GM12878 (cell line): ENCODE data around the gene EMILIN3. TPM values are rescaled to one million over a fixed set of nuclear protein-coding genes. Genes with fewer than 3 reads are reported as not detected.
A peak's percentile ranks its signal among the peaks of the same experiment; 100 is the strongest.

ENCODE experiments used
- ATAC-seq: fragments of 200-7000 bp; cut with Tn5 transposase; 3 replicates; pipeline ENCODE4 v1.9.1; 2020; ENCODE audit warnings: mild to moderate bottlenecking, moderate library complexity
- BruUV-seq: library from RNA; stranded (reverse); fragments of 400-500 nt; replicated peaks from 2 replicates; lab custom pipeline; 2021; lab: Mats Ljungman, UMichigan
- CTCF ChIA-PET: fragments of 300-600 bp; sonication (Branson Sonifier 250); formaldehyde crosslinking; extraction: SDS; loops from one replicate; lab custom pipeline; 2021; ENCODE audit warnings: inconsistent platforms; lab: Yijun Ruan, JAX
- POLR2A ChIA-PET: fragments of 350-600 bp; formaldehyde crosslinking; extraction: SDS; loops from one replicate; lab custom pipeline; 2021; ENCODE audit warnings: inconsistent platforms; lab: Charles Lee
- RAD21 ChIA-PET: fragments of 300-600 bp; sonication (Branson Sonifier 250); formaldehyde crosslinking; loops from one replicate; lab custom pipeline; 2023; ENCODE audit warnings: antibody characterized with exemption; ENCODE audit not compliant: unreplicated experiment; lab: Charles Lee
- SMC1A ChIA-PET: fragments of 300-600 bp; sonication (Branson Sonifier 250); formaldehyde crosslinking; loops from one replicate; lab custom pipeline; 2023; ENCODE audit not compliant: unreplicated experiment, uncharacterized antibody; lab: Charles Lee
- DNase-seq: peaks from one replicate; pipeline ENCODE4 v3.0.0-alpha.2; 2011; ENCODE audit warnings: low read depth, low spot score
- FAIRE-seq: peaks from 3 replicates; lab custom pipeline; 2011; peaks lifted over from hg19 to GRCh38; lab: Jason Lieb, UNC
- H2AFZ ChIP-seq: 2 replicates; pipeline ENCODE4 v1.6.0; 2011; ENCODE audit warnings: low read depth, low read length, control low read depth; ENCODE audit not compliant: control insufficient read depth
- H3K27ac ChIP-seq: 2 replicates; pipeline ENCODE4 v1.5.1; 2011; ENCODE audit warnings: control low read depth; ENCODE audit not compliant: control insufficient read depth, insufficient read depth
- H3K27me3 ChIP-seq, 2 experiments: replicated peaks in 1 of 2; 2 replicates each; pipeline versions ENCODE4 v1.6.0 to v1.6.1; 2011; ENCODE audit warnings: low read length in 1 of 2; ENCODE audit not compliant: control insufficient read depth in 2 of 2, insufficient read depth in 2 of 2
- H3K36me3 ChIP-seq, 2 experiments: 2 replicates each; pipeline ENCODE4 v1.5.1; 2011; ENCODE audit warnings: low read length in 1 of 2; ENCODE audit not compliant: control insufficient read depth in 2 of 2, insufficient read depth in 2 of 2
- H3K4me1 ChIP-seq: 2 replicates; pipeline ENCODE4 v1.6.1; 2011; ENCODE audit warnings: mild to moderate bottlenecking, low read length, moderate library complexity, mixed read lengths; ENCODE audit not compliant: control insufficient read depth, insufficient read depth
- H3K4me2 ChIP-seq: 2 replicates; pipeline ENCODE4 v1.6.0; 2011; ENCODE audit warnings: control low read depth; ENCODE audit not compliant: control insufficient read depth, insufficient read depth
- H3K4me3 ChIP-seq: fragments of 200-600 bp; sonication (generic); 2 replicates; pipeline ENCODE4 v1.5.1; 2016
- H3K79me2 ChIP-seq: 2 replicates; pipeline ENCODE4 v1.6.0; 2011; ENCODE audit warnings: low read length; ENCODE audit not compliant: control insufficient read depth, insufficient read depth
- H3K9ac ChIP-seq: 2 replicates; pipeline ENCODE4 v1.8.0; 2011; ENCODE audit warnings: low read length, control low read depth, mixed read lengths; ENCODE audit not compliant: control insufficient read depth, insufficient read depth
- H3K9me3 ChIP-seq: replicated peaks from 3 replicates; pipeline ENCODE4 v1.5.1; 2011; ENCODE audit warnings: mild to moderate bottlenecking, low read length; ENCODE audit not compliant: control insufficient read depth, insufficient read depth
- H4K20me1 ChIP-seq: 2 replicates; pipeline ENCODE4 v1.6.0; 2011; ENCODE audit not compliant: control insufficient read depth, insufficient read depth
- IKZF1 ChIP-seq: fragments of 450-650 bp; conservative IDR thresholded peaks from 2 replicates; pipeline ENCODE4 v1.6.1; 2017; ENCODE audit warnings: antibody characterized with exemption, mild to moderate bottlenecking
- MTA2 ChIP-seq: fragments of 450-650 bp; IDR thresholded peaks from 2 replicates; pipeline ENCODE4 v1.6.1; 2016; ENCODE audit warnings: low read depth, mild to moderate bottlenecking, moderate library complexity
- MYC ChIP-seq: IDR thresholded peaks from 2 replicates; pipeline ENCODE4 v1.6.1; 2011; ENCODE audit warnings: mild to moderate bottlenecking, low read length, moderate library complexity, inconsistent platforms; ENCODE audit not compliant: insufficient read depth, insufficient replicate concordance, insufficient read length, severe bottlenecking
- RELB ChIP-seq: fragments of 450-650 bp; IDR thresholded peaks from 2 replicates; pipeline ENCODE4 v1.6.1; 2017; ENCODE audit warnings: low read depth, mild to moderate bottlenecking, moderate library complexity
- SKIL ChIP-seq: fragments of 450-650 bp; IDR thresholded peaks from 2 replicates; pipeline ENCODE4 v1.6.1; 2017; ENCODE audit warnings: mild to moderate bottlenecking, low read depth, inconsistent platforms; ENCODE audit not compliant: poor library complexity, severe bottlenecking
- SPI1 ChIP-seq: IDR thresholded peaks from 2 replicates; pipeline ENCODE4 v1.6.1; 2011; ENCODE audit warnings: low read depth, mild to moderate bottlenecking, low read length, moderate library complexity, borderline replicate concordance; ENCODE audit not compliant: insufficient read depth
- YY1 ChIP-seq: IDR thresholded peaks from 2 replicates; pipeline ENCODE4 v1.6.1; 2011; ENCODE audit warnings: low read depth, mild to moderate bottlenecking, low read length
- ZBTB33 ChIP-seq: fragments of 450-650 bp; IDR thresholded peaks from 2 replicates; pipeline ENCODE4 v1.6.1; 2017; ENCODE audit warnings: mild to moderate bottlenecking
- ZZZ3 ChIP-seq: IDR thresholded peaks from 2 replicates; pipeline ENCODE4 v1.6.1; 2011; ENCODE audit warnings: low read depth; ENCODE audit not compliant: control insufficient read depth, insufficient read length
- WGBS: methylation state at CpG from one replicate; pipeline ENCODE4 v1.1.6; 2016; ENCODE audit warnings: low lambda C conversion rate; ENCODE audit not compliant: insufficient replicate concordance, insufficient coverage; ENCODE audit errors: missing lambda C conversion rate; 5-methylcytosine and 5-hydroxymethylcytosine counted together
- in situ Hi-C: fragments of 300-500 bp; cut with MboI; formaldehyde crosslinking; loops from 9 replicates; pipeline ENCODE4 v1.14.3; 2018; ENCODE audit warnings: mixed read lengths
- intact Hi-C: fragments of 100-400 bp; cut with micrococcal nuclease; formaldehyde crosslinking; loops from one replicate; pipeline ENCODE4 v1.14.2; 2022; ENCODE audit not compliant: unreplicated experiment
- polyA plus RNA-seq, 11 experiments: library from polyadenylated mRNA; depleted of rRNA in 4 of 11; unstranded in 6 of 11; stranded (reverse) in 5 of 11; fragments of >200 nt; fragmentation: Nextera tagmentation in 4 of 11; fragmentation: Illumina TruSeq in 1 of 11; extraction: Ambion mirVana in 4 of 11; extraction: Trizol in 1 of 11; gene quantifications; 1 replicate in 1 of 11; 2 replicates in 10 of 11; pipeline versions ENCODE4 v1.2.1 to v1.2.3, GENCODE V29; 2011 to 2016; ENCODE audit warnings: inconsistent platforms in 2 of 11, missing spikeins in 2 of 11, low read depth in 1 of 11
- total RNA-seq, 4 experiments: library from RNA; depleted of rRNA in 3 of 4; stranded (reverse); fragments of >200 nt in 3 of 4; fragmentation: Illumina TruSeq in 1 of 4; extraction: Trizol in 1 of 4; gene quantifications; 2 replicates each; pipeline versions ENCODE4 v1.2.1 to v1.2.3, GENCODE V29; 2013 to 2021

The EMILIN3 gene
- total and polyA plus RNA-seq, 10 of the 15 experiments (the other 5 are each of a cell fraction or from before 2014, with no cell fraction given): not detected

GRCh38 chr20:41318271-41318649 is 48.4 kb downstream of the EMILIN3 start:
- Histone ChIP-seq H2AFZ (peak overlapping the region; percentile 80), H3K79me2 (peaks cover 8% of the 10 kb centered on the region), H3K27ac (no peak overlapping the region), H3K36me3 (no peaks in the 10 kb centered on the region), H3K9me3 (no peaks in the 10 kb centered on the region), H3K4me3 (peak overlapping the region; percentile 84), H3K9ac (no peak overlapping the region), H3K4me1 (peaks cover 3% of the 10 kb centered on the region; the same call in 1 of the 2 replicates), H3K4me2 (peak overlapping the region; percentile 48), H3K27me3 (no peaks in the 10 kb centered on the region), H4K20me1 (no peaks in the 10 kb centered on the region)
- in situ Hi-C loops (no loop called here), intact Hi-C loops (loop anchor here (5.0 to 10.0 kb wide), 2 partner anchors 181 to 333 kb away; partner anchors contain the start of gene PLCG1)
- no peak for TF ChIP-seq MYC
- no peak for TF ChIP-seq RELB
- no peak for TF ChIP-seq IKZF1
- TF ChIP-seq SKIL: no peak
- TF ChIP-seq YY1: no peak
- no peak for TF ChIP-seq SPI1
- no peak for TF ChIP-seq MTA2
- no peak for TF ChIP-seq ZBTB33
- no peak for TF ChIP-seq ZZZ3
- SMC1A ChIA-PET: interaction anchor here (1.3 to 1.5 kb wide), 2 partner anchors 13 to 68 kb away, joined by 3 read pairs; no protein-coding TSS in a partner anchor
- no TSS peak for BruUV-seq
- CTCF ChIA-PET: interaction anchor here (1.1 to 1.2 kb wide), 3 partner anchors 12 to 183 kb away, joined by 3 read pairs; no protein-coding TSS in a partner anchor
- DNase-seq: no peak
- RAD21 ChIA-PET: interaction anchor here (0.7 to 1.4 kb wide), 2 partner anchors 9 to 12 kb away, joined by 3 read pairs; no protein-coding TSS in a partner anchor
- no peak for ATAC-seq
- WGBS: 18% methylated on average over 5 of the region's 5 CpGs
- POLR2A ChIA-PET: no interaction called here
- peak; percentile 75 for FAIRE-seq
